Measurements from ENCODE around the gene CCL19. TPM values are rescaled to one million over a fixed set of nuclear protein-coding genes. Genes with fewer than 3 reads are reported as not detected.

Gene CCL19
- total RNA-seq, 1 donor from 2014 or later, result 0.70 TPM

- ATAC-seq (ENCODE audit: poor library complexity) (no peak), DNase-seq (no peak)
- intact Hi-C loops (cut with DNase I), result no loop called here
Observed at GRCh38 chr9:34648673-34649072, 42.4 kb downstream of the CCL19 start.

- DNase-seq (no peak), ATAC-seq (ENCODE audit: poor library complexity) (no peak)
- intact Hi-C loops (cut with DNase I), result no loop called here
Observed at GRCh38 chr9:34647651-34648050, 43.4 kb downstream of the CCL19 start.

GRCh38 chr9:34647084-34647403, 44.0 kb downstream of the CCL19 start:
- ATAC-seq (ENCODE audit: poor library complexity), result no peak
- no peak for DNase-seq
- intact Hi-C loops (cut with DNase I), result no loop called here

- ATAC-seq (ENCODE audit: poor library complexity) (peak; percentile 87), DNase-seq (peak; percentile 98)
- intact Hi-C loops (cut with DNase I), result no loop called here
Observed at GRCh38 chr9:34646211-34647083, 44.6 kb downstream of the CCL19 start, which contains the start of gene GALT. GALT (plus strand) TSS chr9:34646675; CDS start chr9:34646705, 30 bp downstream.

- ATAC-seq (ENCODE audit: poor library complexity) (no peak), DNase-seq (no peak)
- intact Hi-C loops (cut with DNase I), result no loop called here
Observed at GRCh38 chr9:34644766-34645314, 46.2 kb downstream of the CCL19 start.

GRCh38 chr9:34642679-34643078, 48.4 kb downstream of the CCL19 start:
- intact Hi-C loops (cut with DNase I), result no loop called here
- DNase-seq (no peak), ATAC-seq (ENCODE audit: poor library complexity) (no peak)

Other genes with a start within 250 kb of the CCL19 start
- 20.6 TPM for gene FAM219A, start 232.7 kb downstream of the CCL19 start, total RNA-seq
- not detected for gene DNAI1, start 232.5 kb downstream of the CCL19 start, total RNA-seq
- 0.48 TPM for gene ENHO, start 168.3 kb downstream of the CCL19 start, total RNA-seq
- 7.8 TPM for gene CNTFR, start 101.6 kb downstream of the CCL19 start, total RNA-seq
- 43.4 TPM for gene RPP25L, start 79.2 kb downstream of the CCL19 start, total RNA-seq
- 129 TPM for gene DCTN3, start 70.8 kb downstream of the CCL19 start, total RNA-seq
- gene ARID3C, start 62.2 kb downstream of the CCL19 start, total RNA-seq, result not detected
- 22.2 TPM for gene SIGMAR1, start 53.5 kb downstream of the CCL19 start, total RNA-seq
- gene GALT, start 44.6 kb downstream of the CCL19 start, total RNA-seq, result 53.8 TPM
- gene IL11RA, start 39.1 kb downstream of the CCL19 start, total RNA-seq, result 48.8 TPM
- gene CCL27, start 28.6 kb downstream of the CCL19 start, total RNA-seq, result not detected
- 4.9 TPM for gene CCL21, start 18.9 kb upstream of the CCL19 start, total RNA-seq